ENCODE data around the gene CYP3A5.

GRCh38 chr7:99607548-99607947 lies 72.2 kb downstream of the CYP3A5 start:
- TF ChIP-seq CTCF (IDR thresholded peaks at IDR 0.05) (no peak), SMC3 (IDR thresholded peaks at IDR 0.05) (no peak), CHD2 (IDR thresholded peaks at IDR 0.05; ENCODE audit: low read length, partially characterized antibody) (no peak), MAFK (IDR thresholded peaks at IDR 0.05; ENCODE audit: partially characterized antibody) (no peak), HOXA7 (CRISPR knock-in tag; IDR thresholded peaks at IDR 0.05) (no peak), POLR2A (IDR thresholded peaks at IDR 0.05; ENCODE audit: low read length) (no peak), CBX8 (IDR thresholded peaks at IDR 0.05) (no peak), RAD21 (conservative IDR thresholded peaks at IDR 0.05 in 1 of 2, IDR thresholded peaks at IDR 0.05 in 1 of 2) (no peak), RNF2 (IDR thresholded peaks at IDR 0.05; ENCODE audit: borderline replicate concordance, low read depth) (no peak), JUN (IDR thresholded peaks at IDR 0.05) (no peak), TP53 (CRISPR knock-in tag; IDR thresholded peaks at IDR 0.05) (no peak), HMGXB4 (CRISPR knock-in tag; IDR thresholded peaks at IDR 0.05; ENCODE audit: borderline replicate concordance) (no peak), BHLHE40 (IDR thresholded peaks at IDR 0.05; ENCODE audit: low read depth, low read length) (no peak)

All from A549 (cell line).